ENCODE data around the gene RSBN1L. TPM values are rescaled to one million over a fixed set of nuclear protein-coding genes. Genes with fewer than 3 reads are reported as not detected.

RSBN1L gene
- polyA plus RNA-seq, 1 of the 3 experiments (the other 2 are of a cell fraction) = 6.5 TPM

DNA sequence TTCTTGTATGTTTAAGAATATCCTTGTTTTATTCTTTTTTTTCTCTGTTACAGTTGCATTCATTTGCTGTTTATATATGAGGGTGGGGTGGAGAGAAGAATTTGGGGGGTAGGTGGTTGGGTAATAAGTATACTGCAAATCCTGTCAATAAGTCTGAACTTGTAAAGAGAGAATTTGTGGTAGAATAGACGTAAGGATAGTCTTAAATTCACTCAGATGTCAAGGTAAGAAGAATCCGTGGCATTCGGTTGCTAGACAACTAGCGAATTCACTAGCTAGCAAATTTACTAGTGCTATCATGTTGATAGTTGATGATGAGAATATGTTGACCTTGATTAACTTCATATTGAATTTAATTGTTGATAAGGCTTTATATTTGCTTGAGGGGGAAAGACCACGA is 40.7 kb downstream of the RSBN1L start:
- no peak overlapping the region for H3K4me3 ChIP-seq (ENCODE audit: low read depth in 2 of 2, low read length in 1 of 2)
- H3K9me3 ChIP-seq = no peaks in the 10 kb centered on the region
- no peak overlapping the region for H3K9ac ChIP-seq
- CTCF ChIA-PET = interaction anchor here (1.0 to 1.9 kb wide), 5 partner anchors 13 to 85 kb away, joined by 3 to 8 read pairs (median 4); no protein-coding TSS in a partner anchor
- no peak overlapping the region for H2AFZ ChIP-seq (ENCODE audit: low read depth)
- POLR2A ChIA-PET = no interaction called here
- DNase-seq = no peak
- peaks cover 0 to 21% of the 10 kb centered on the region in 2 experiments; a peak in 2 of 4 replicates for H3K4me1 ChIP-seq (ENCODE audit: control insufficient read depth in 1 of 2, insufficient read depth in 2 of 2, low read depth in 1 of 2, low read length in 1 of 2)
- H3F3A ChIP-seq (replicated peaks; ENCODE audit: insufficient read depth) = peaks cover 24% of the 10 kb centered on the region
- peaks cover 13% of the 10 kb centered on the region for H4K20me1 ChIP-seq (ENCODE audit: insufficient read depth)
- H3K27ac ChIP-seq (ENCODE audit: low read depth in 2 of 2, low read length in 1 of 2) = no peak overlapping the region; a peak in 1 of 4 replicates
- TF ChIP-seq NRF1 (IDR thresholded peaks at IDR 0.05; ENCODE audit: low read depth, low read length) (no peak), TAF1 (IDR thresholded peaks at IDR 0.05; ENCODE audit: borderline replicate concordance, low read depth, low read length) (no peak), ELF1 (IDR thresholded peaks at IDR 0.05) (no peak), MXI1 (IDR thresholded peaks at IDR 0.05; ENCODE audit: low read depth, low read length) (no peak)
- TF ChIP-seq, protein P1, sequence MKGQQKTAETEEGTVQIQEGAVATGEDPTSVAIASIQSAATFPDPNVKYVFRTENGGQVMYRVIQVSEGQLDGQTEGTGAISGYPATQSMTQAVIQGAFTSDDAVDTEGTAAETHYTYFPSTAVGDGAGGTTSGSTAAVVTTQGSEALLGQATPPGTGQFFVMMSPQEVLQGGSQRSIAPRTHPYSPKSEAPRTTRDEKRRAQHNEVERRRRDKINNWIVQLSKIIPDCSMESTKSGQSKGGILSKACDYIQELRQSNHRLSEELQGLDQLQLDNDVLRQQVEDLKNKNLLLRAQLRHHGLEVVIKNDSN (IDR thresholded peaks at IDR 0.05; ENCODE audit: borderline replicate concordance, low read depth) = no peak
- TF ChIP-seq, protein P2, sequence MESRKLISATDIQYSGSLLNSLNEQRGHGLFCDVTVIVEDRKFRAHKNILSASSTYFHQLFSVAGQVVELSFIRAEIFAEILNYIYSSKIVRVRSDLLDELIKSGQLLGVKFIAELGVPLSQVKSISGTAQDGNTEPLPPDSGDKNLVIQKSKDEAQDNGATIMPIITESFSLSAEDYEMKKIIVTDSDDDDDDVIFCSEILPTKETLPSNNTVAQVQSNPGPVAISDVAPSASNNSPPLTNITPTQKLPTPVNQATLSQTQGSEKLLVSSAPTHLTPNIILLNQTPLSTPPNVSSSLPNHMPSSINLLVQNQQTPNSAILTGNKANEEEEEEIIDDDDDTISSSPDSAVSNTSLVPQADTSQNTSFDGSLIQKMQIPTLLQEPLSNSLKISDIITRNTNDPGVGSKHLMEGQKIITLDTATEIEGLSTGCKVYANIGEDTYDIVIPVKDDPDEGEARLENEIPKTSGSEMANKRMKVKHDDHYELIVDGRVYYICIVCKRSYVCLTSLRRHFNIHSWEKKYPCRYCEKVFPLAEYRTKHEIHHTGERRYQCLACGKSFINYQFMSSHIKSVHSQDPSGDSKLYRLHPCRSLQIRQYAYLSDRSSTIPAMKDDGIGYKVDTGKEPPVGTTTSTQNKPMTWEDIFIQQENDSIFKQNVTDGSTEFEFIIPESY (IDR thresholded peaks at IDR 0.05; ENCODE audit: borderline replicate concordance, low read depth) = no peak
- TF ChIP-seq, protein P3, sequence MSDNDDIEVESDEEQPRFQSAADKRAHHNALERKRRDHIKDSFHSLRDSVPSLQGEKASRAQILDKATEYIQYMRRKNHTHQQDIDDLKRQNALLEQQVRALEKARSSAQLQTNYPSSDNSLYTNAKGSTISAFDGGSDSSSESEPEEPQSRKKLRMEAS (IDR thresholded peaks at IDR 0.05; ENCODE audit: low read depth) = no peak
- TF ChIP-seq, protein P4, sequence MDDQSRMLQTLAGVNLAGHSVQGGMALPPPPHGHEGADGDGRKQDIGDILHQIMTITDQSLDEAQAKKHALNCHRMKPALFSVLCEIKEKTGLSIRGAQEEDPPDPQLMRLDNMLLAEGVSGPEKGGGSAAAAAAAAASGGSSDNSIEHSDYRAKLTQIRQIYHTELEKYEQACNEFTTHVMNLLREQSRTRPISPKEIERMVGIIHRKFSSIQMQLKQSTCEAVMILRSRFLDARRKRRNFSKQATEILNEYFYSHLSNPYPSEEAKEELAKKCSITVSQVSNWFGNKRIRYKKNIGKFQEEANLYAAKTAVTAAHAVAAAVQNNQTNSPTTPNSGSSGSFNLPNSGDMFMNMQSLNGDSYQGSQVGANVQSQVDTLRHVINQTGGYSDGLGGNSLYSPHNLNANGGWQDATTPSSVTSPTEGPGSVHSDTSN (IDR thresholded peaks at IDR 0.05) = no peak
- peaks cover 49% of the 10 kb centered on the region for H3K79me2 ChIP-seq (ENCODE audit: insufficient read depth)
- no peaks in the 10 kb centered on the region for H3K27me3 ChIP-seq (ENCODE audit: insufficient read depth)
- H3K4me2 ChIP-seq = no peak overlapping the region
- no peaks in the 10 kb centered on the region for H3K9me2 ChIP-seq
- 95% methylated on average over 5 of the region's 5 CpGs for WGBS (ENCODE audit: low lambda C conversion rate)
- H3K36me3 ChIP-seq (replicated peaks in 1 of 2; ENCODE audit: control insufficient read depth in 1 of 2, insufficient read depth in 2 of 2, low read length in 1 of 2) = peaks cover 0 to 14% of the 10 kb centered on the region in 2 experiments

DNA sequence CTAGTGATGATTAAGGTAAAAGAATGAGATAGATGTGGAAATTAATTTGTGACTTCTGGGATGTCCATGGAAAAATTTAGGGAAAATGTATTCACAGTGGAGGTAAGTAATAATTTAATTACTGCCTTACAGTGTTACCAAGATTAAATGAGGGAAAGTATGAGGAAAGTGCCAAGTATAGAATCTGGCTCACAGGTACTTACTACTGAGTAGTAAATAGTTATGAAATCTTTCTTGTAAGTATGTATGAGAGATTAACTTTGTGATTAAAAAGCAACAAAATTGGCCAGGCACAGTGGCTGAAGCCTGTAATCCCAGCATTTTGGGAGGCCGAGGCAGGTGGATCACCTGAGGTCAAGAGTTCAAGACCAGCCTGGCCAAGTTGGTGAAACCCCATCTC is 42.1 kb downstream of the RSBN1L start:
- Histone ChIP-seq H3F3A (replicated peaks; ENCODE audit: insufficient read depth) (peaks cover 24% of the 10 kb centered on the region), H3K79me2 (ENCODE audit: insufficient read depth) (peaks cover 35% of the 10 kb centered on the region), H3K4me2 (no peak overlapping the region), H4K20me1 (ENCODE audit: insufficient read depth) (peaks cover 9% of the 10 kb centered on the region), H3K27ac (ENCODE audit: low read depth in 2 of 2, low read length in 1 of 2) (peak overlapping the region in 1 of 2 experiments; percentile 78; a peak in 1 of 4 replicates), H2AFZ (ENCODE audit: low read depth) (no peak overlapping the region), H3K27me3 (ENCODE audit: insufficient read depth) (no peaks in the 10 kb centered on the region), H3K9me2 (no peaks in the 10 kb centered on the region), H3K9me3 (no peaks in the 10 kb centered on the region), H3K4me3 (ENCODE audit: low read depth in 2 of 2, low read length in 1 of 2) (no peak overlapping the region), H3K9ac (no peak overlapping the region), H3K4me1 (ENCODE audit: control insufficient read depth in 1 of 2, insufficient read depth in 2 of 2, low read depth in 1 of 2, low read length in 1 of 2) (peaks cover 0 to 21% of the 10 kb centered on the region in 2 experiments; a peak in 2 of 4 replicates), H3K36me3 (replicated peaks in 1 of 2; ENCODE audit: control insufficient read depth in 1 of 2, insufficient read depth in 2 of 2, low read length in 1 of 2) (peaks cover 0 to 15% of the 10 kb centered on the region in 2 experiments)
- TF ChIP-seq TAF1 (IDR thresholded peaks at IDR 0.05; ENCODE audit: borderline replicate concordance, low read depth, low read length) (no peak), POLR2AphosphoS5 (IDR thresholded peaks at IDR 0.05; ENCODE audit: low read depth, low read length) (no peak), FOXJ3 (CRISPR knock-in tag; IDR thresholded peaks at IDR 0.05) (no peak), CHD2 (IDR thresholded peaks at IDR 0.05; ENCODE audit: low read length, partially characterized antibody) (no peak), GATA2 (CRISPR knock-in tag; IDR thresholded peaks at IDR 0.05) (no peak), FOXM1 (IDR thresholded peaks at IDR 0.05; ENCODE audit: low read depth) (no peak), GABPA (IDR thresholded peaks at IDR 0.05; ENCODE audit: low read depth) (no peak), RXRA (IDR thresholded peaks at IDR 0.05; ENCODE audit: borderline replicate concordance, low read depth) (no peak), JUND (IDR thresholded peaks at IDR 0.05) (no peak), EP300 (IDR thresholded peaks at IDR 0.05; ENCODE audit: borderline replicate concordance in 1 of 2, low read depth in 1 of 2, low read length in 1 of 2) (no peak)
- TF ChIP-seq, protein P5, sequence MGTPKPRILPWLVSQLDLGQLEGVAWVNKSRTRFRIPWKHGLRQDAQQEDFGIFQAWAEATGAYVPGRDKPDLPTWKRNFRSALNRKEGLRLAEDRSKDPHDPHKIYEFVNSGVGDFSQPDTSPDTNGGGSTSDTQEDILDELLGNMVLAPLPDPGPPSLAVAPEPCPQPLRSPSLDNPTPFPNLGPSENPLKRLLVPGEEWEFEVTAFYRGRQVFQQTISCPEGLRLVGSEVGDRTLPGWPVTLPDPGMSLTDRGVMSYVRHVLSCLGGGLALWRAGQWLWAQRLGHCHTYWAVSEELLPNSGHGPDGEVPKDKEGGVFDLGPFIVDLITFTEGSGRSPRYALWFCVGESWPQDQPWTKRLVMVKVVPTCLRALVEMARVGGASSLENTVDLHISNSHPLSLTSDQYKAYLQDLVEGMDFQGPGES (IDR thresholded peaks at IDR 0.05; ENCODE audit: low read depth, low read length) = no peak
- DNase-seq = no peak
- 100% methylated on average over 1 of the region's 1 CpG for WGBS (ENCODE audit: low lambda C conversion rate)
- ChIA-PET CTCF (interaction anchor here (1.9 kb wide), 1 partner anchor 21 kb away, joined by 8 read pairs; no protein-coding TSS in a partner anchor), POLR2A (no interaction called here)
